Keratinocyte (primary cell): Measurements from ENCODE around the gene ALG14. TPM values are rescaled to one million over a fixed set of nuclear protein-coding genes. Genes with fewer than 3 reads are reported as not detected.

Experiments used
- DNase-seq: peaks from one replicate; pipeline ENCODE4 v3.0.0-alpha.2; 2011; ENCODE audit warnings: low read depth, missing footprints, low spot score
- FAIRE-seq: peaks from 2 replicates; lab custom pipeline; 2011; peaks lifted over from hg19 to GRCh38; lab: Jason Lieb, UNC
- H2AFZ ChIP-seq: 2 replicates; pipeline ENCODE4 v1.6.0; 2012; ENCODE audit warnings: low read length, control low read depth, inconsistent platforms; ENCODE audit not compliant: control insufficient read depth
- H3K27ac ChIP-seq: 2 replicates; pipeline ENCODE4 v1.5.1; 2011; ENCODE audit warnings: low read length; ENCODE audit not compliant: control insufficient read depth, insufficient read depth
- H3K27me3 ChIP-seq: 3 replicates; pipeline ENCODE4 v1.6.0; 2011; ENCODE audit warnings: low read length; ENCODE audit not compliant: control insufficient read depth, insufficient read depth; ENCODE audit errors: extremely low read depth
- H3K36me3 ChIP-seq, 2 experiments: 2 replicates in 1 of 2; 3 replicates in 1 of 2; pipeline ENCODE4 v1.5.1; 2011; ENCODE audit warnings: low read length in 2 of 2, mild to moderate bottlenecking in 1 of 2; ENCODE audit not compliant: control insufficient read depth in 2 of 2, insufficient read depth in 2 of 2; ENCODE audit errors: extremely low read depth in 1 of 2
- H3K4me1 ChIP-seq: 3 replicates; pipeline ENCODE4 v1.5.1; 2011; ENCODE audit warnings: low read length; ENCODE audit not compliant: control insufficient read depth, insufficient read depth; ENCODE audit errors: extremely low read depth
- H3K4me2 ChIP-seq: 3 replicates; pipeline ENCODE4 v1.6.0; 2011; ENCODE audit warnings: low read depth, low read length; ENCODE audit not compliant: control insufficient read depth, insufficient read depth; ENCODE audit errors: extremely low read depth
- H3K4me3 ChIP-seq, 3 experiments: fragments of 200-600 bp in 1 of 3; sonication (generic) in 1 of 3; 2 replicates in 2 of 3; 3 replicates in 1 of 3; pipeline ENCODE4 v1.5.1; 2011 to 2016; ENCODE audit warnings: low read length in 3 of 3, mild to moderate bottlenecking in 3 of 3, control low read depth in 2 of 3, inconsistent platforms in 1 of 3, low read depth in 1 of 3, mixed read lengths in 1 of 3, mixed run types in 1 of 3, moderate library complexity in 1 of 3; ENCODE audit not compliant: control insufficient read depth in 2 of 3, insufficient read depth in 2 of 3; ENCODE audit errors: extremely low read depth in 1 of 3
- H3K79me2 ChIP-seq: 2 replicates; pipeline ENCODE4 v1.6.0; 2012; ENCODE audit warnings: low read length; ENCODE audit not compliant: control insufficient read depth, insufficient read depth
- H3K9ac ChIP-seq: 3 replicates; pipeline ENCODE4 v1.6.0; 2011; ENCODE audit warnings: low read length; ENCODE audit not compliant: control insufficient read depth, insufficient read depth; ENCODE audit errors: extremely low read depth
- H3K9me1 ChIP-seq: 3 replicates; pipeline ENCODE4 v1.6.0; 2011; ENCODE audit warnings: low read length; ENCODE audit not compliant: control insufficient read depth, insufficient read depth; ENCODE audit errors: extremely low read depth
- H3K9me3 ChIP-seq: 2 replicates; pipeline ENCODE4 v1.5.1; 2012; ENCODE audit warnings: low read depth, low read length; ENCODE audit not compliant: control insufficient read depth
- H4K20me1 ChIP-seq: 3 replicates; pipeline ENCODE4 v1.6.0; 2011; ENCODE audit warnings: low read length; ENCODE audit not compliant: control insufficient read depth, insufficient read depth; ENCODE audit errors: extremely low read depth
- EZH2 ChIP-seq: IDR thresholded peaks from one replicate; pipeline ENCODE4 v1.6.1; 2012; ENCODE audit warnings: inconsistent platforms, mild to moderate bottlenecking, low read length, moderate library complexity
- dilution Hi-C: fragments of 300-500 bp; cut with MboI; formaldehyde crosslinking; loops from one replicate; pipeline ENCODE4 v1.7.0; 2020; ENCODE audit warnings: low sequenced_read_pairs; ENCODE audit not compliant: extremely low pct_ligation_motif_present
- polyA plus RNA-seq, 5 experiments: library from polyadenylated mRNA; depleted of rRNA in 3 of 5; stranded (reverse) in 3 of 5; stranded (forward) in 1 of 5; unstranded in 1 of 5; fragments of >200 nt; gene quantifications; 1 replicate in 1 of 5; 2 replicates in 3 of 5; 3 replicates in 1 of 5; pipeline versions ENCODE4 v1.2.1 to v1.2.3, GENCODE V29; 2011 to 2012; ENCODE audit warnings: missing spikeins in 2 of 5, low read depth in 1 of 5, low replicate concordance in 1 of 5
- TF ChIP-seq, protein P1 (sequence below), 3 experiments: IDR thresholded peaks in 1 of 3; conservative IDR thresholded peaks in 1 of 3; optimal IDR thresholded peaks in 1 of 3; 2 replicates in 2 of 3; 3 replicates in 1 of 3; pipeline versions ENCODE3 to v1.5.1; 2011; ENCODE audit warnings: low read length in 3 of 3, mild to moderate bottlenecking in 3 of 3, moderate library complexity in 2 of 3, control low read depth in 1 of 3, inconsistent platforms in 1 of 3; ENCODE audit not compliant: insufficient read depth in 2 of 3; ENCODE audit errors: extremely low read depth in 1 of 3

The ALG14 gene
- polyA plus RNA-seq, 1 donor (not counting 4 experiments of a cell fraction or from before 2014, with no cell fraction given): 4.6 TPM

DNA sequence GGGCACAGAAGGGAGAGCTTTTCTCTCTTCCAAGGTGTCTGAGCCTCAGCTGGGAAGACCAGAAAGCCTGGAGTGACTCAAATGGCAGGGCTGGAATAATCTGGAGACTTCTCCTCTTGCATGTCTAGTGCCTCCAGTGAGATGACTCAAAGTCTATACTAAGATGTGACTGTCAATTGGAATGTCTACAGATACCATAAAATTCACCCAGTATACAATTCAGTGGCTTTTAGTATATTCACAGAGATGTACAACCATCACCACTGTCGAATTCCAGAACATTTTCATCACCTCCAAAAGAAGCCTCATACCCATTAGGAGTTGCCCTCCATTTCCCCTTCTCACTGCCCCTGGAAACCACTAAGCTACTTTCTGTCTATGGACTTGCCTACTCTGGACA lies 97.9 kb downstream of the ALG14 start:
- no peaks in the 10 kb centered on the region for H3K27me3 ChIP-seq
- no peak overlapping the region for H3K4me2 ChIP-seq
- H3K9ac ChIP-seq: no peak overlapping the region
- no peaks in the 10 kb centered on the region for H3K36me3 ChIP-seq
- TF ChIP-seq, protein P1, sequence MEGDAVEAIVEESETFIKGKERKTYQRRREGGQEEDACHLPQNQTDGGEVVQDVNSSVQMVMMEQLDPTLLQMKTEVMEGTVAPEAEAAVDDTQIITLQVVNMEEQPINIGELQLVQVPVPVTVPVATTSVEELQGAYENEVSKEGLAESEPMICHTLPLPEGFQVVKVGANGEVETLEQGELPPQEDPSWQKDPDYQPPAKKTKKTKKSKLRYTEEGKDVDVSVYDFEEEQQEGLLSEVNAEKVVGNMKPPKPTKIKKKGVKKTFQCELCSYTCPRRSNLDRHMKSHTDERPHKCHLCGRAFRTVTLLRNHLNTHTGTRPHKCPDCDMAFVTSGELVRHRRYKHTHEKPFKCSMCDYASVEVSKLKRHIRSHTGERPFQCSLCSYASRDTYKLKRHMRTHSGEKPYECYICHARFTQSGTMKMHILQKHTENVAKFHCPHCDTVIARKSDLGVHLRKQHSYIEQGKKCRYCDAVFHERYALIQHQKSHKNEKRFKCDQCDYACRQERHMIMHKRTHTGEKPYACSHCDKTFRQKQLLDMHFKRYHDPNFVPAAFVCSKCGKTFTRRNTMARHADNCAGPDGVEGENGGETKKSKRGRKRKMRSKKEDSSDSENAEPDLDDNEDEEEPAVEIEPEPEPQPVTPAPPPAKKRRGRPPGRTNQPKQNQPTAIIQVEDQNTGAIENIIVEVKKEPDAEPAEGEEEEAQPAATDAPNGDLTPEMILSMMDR (optimal IDR thresholded peaks at IDR 0.05 in 1 of 3, IDR thresholded peaks at IDR 0.05 in 1 of 3, conservative IDR thresholded peaks at IDR 0.05 in 1 of 3; ENCODE audit: extremely low read depth in 1 of 3, insufficient read depth in 2 of 3, low read length in 3 of 3): no peak
- TF ChIP-seq EZH2: no peak
- H3K9me1 ChIP-seq: no peaks in the 10 kb centered on the region
- H4K20me1 ChIP-seq: no peaks in the 10 kb centered on the region
- no peaks in the 10 kb centered on the region for H3K79me2 ChIP-seq
- H3K4me1 ChIP-seq: peaks cover 30% of the 10 kb centered on the region
- H3K4me3 ChIP-seq: no peak overlapping the region
- dilution Hi-C loops: no loop called here
- no peak overlapping the region for H3K27ac ChIP-seq
- no peaks in the 10 kb centered on the region for H3K9me3 ChIP-seq
- H2AFZ ChIP-seq: no peak overlapping the region
- FAIRE-seq: peak; percentile 96
- DNase-seq: peak; percentile 38

DNA sequence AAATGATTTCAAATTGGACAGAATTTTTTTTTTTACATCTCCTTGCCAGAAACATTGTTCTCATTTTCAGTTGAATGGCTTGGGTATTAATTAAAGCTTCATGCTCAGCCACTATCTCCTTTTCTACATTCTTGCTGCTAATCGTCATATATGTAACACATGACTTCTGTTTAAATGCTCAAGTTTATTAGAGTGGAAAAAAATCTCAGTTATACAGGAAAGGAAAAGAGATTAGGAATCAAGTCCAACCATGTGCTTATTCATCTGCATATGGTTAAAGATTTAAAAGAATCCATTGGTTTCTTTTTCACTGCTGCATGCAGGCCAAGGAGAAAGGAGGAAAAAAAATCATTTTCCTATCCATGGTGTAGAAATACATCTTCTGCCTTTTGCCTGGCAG lies 98.5 kb downstream of the ALG14 start:
- FAIRE-seq: no peak
- no peak for TF ChIP-seq EZH2
- TF ChIP-seq, protein P1 (optimal IDR thresholded peaks at IDR 0.05 in 1 of 3, IDR thresholded peaks at IDR 0.05 in 1 of 3, conservative IDR thresholded peaks at IDR 0.05 in 1 of 3; ENCODE audit: extremely low read depth in 1 of 3, insufficient read depth in 2 of 3, low read length in 3 of 3): no peak
- Histone ChIP-seq H3K27me3 (no peaks in the 10 kb centered on the region), H3K36me3 (no peaks in the 10 kb centered on the region), H3K9me1 (no peaks in the 10 kb centered on the region), H3K79me2 (no peaks in the 10 kb centered on the region), H3K27ac (no peak overlapping the region), H3K9me3 (no peaks in the 10 kb centered on the region), H3K4me3 (no peak overlapping the region), H3K4me2 (no peak overlapping the region), H3K4me1 (peaks cover 30% of the 10 kb centered on the region), H2AFZ (no peak overlapping the region), H3K9ac (no peak overlapping the region), H4K20me1 (no peaks in the 10 kb centered on the region)
- dilution Hi-C loops: no loop called here
- DNase-seq: no peak
